ENCODE results near the gene DNAH2. TPM values are rescaled to one million over a fixed set of nuclear protein-coding genes. Genes with fewer than 3 reads are reported as not detected.
"Not testable (repeated sequence)": the region's sequence is repeated elsewhere in the genome, so short reads cannot be mapped to it uniquely, and the experiment has no call there.

The DNAH2 gene
- polyA plus RNA-seq, 4 donors: 0.16 to 0.47 (median 0.34) TPM

DNA sequence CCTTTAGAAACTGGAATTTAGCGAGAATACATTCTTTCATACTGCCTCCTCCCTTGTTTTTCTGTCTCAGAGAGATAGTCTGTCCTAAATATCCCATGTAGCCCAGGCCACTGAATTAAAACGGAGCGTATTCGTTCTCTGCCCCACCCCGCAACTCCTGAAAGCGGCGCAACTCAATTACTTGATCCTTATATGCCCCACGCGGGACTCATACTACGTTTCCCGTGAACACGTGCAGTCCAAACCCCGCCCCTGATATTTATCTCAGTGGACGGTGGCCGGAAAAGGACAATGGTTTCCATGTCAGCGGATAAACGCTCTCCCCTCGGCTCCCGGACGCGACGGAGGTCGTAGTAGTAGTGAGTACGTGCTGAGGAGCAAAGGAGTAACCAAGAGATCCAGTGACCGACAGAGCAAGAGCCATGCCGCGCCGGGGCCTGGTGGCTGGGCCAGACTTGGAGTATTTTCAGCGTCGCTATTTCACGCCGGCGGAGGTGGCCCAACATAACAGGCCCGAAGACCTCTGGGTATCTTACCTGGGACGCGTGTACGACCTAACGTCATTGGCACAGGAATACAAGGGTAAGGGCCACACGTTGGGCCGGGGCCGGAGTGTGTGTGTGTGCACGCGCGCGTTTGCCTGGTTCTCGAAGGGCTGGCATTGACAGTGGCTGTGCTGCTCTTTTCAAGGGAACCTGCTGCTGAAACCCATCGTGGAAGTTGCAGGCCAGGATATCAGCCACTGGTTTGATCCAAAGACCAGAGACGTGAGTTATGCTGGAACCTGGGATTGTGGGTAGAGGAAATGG, 140.4 kb downstream of the DNAH2 start, which contains the start of gene CYB5D1:
TSS of gene CYB5D1 (plus strand) at position 291 of the 809 bp plus-strand sequence. CDS start at position 423, 132 bp downstream.
- peak in 2 of 4 donors; percentile 93 to 98 for DNase-seq (ENCODE audit: low read depth in 4 of 4, low spot score in 2 of 4)

GRCh38 chr17:7858522-7858810, 140.9 kb downstream of the DNAH2 start:
- DNase-seq (ENCODE audit: low read depth in 4 of 4, low spot score in 2 of 4): no peak

DNA sequence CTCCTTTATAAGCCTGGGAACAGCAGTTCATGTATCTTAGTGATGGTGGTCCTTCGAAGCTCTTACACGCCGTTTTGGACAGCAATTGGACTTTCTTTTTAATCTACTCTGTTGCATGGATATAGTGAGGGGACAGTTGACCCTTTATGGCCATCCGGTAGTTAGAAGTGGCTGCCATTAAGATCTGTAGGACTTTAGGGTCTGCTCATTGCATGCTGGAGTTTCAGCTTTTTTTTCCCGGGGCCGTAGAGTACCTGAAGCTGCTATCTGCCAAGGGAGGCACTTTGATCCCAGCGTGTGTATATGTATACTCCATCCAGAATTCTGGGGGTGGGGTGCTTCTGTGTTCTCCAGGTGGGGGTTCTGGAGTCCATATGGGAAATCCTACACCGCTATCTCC, 141.5 kb downstream of the DNAH2 start:
- DNase-seq (ENCODE audit: low read depth in 4 of 4, low spot score in 2 of 4): no peak

DNA sequence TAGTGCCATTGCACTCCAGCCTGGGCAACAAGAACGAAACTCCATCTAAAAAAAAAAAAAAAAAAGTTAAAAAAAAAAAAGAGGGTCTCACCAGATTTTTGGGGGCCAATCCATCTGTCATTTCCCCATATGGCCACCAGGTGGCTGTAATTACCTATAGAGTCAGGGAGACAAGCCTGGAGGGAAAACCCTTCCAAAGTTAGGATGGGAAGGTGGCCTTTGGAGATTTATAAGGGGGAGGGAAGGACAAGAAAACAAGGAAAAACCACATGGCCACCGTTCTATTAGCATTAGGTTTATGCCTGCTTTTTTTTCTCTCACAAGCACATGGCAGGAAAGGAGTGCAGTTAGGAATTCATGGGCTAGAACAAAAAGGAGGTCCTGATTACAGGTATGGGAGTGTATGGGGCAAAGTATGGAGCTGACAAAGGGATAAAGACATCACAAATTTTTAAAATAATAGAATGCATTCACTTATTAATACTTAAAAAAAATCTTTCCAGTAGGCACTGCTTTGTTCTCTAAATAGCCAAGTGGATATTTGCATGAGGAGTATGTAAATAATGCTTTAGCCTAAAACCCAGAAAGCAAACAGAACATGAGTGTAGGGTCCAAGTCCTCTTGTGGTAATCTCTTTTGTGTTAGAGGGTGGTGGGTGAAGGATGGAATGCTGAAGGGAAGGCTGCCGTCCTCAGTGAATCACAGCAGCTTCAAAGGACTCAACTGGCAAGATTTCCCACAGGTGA, 145.3 kb downstream of the DNAH2 start:
- DNase-seq (ENCODE audit: low read depth in 4 of 4, low spot score in 2 of 4): no peak

DNA sequence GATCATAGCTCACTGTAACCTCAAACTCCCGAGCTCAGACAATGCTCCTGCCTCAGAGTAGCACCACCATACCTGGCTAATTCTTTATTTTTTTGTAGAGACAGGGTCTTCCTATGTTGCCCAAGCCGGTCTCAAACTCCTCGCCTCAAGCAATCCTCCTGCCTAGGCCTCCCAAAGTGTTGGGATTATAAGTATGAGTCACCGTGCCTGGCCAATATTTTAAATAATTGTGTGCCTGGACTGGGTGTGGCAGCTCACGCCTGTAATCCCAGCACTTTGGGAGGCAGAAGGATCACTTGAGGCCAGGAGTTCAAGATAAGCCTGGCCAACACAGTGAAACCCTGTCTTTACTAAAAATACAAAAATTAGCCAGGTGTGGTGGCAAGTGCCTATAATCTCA, 146.8 kb downstream of the DNAH2 start:
- not testable (repeated sequence) for DNase-seq (ENCODE audit: low read depth in 4 of 4, low spot score in 2 of 4)

GRCh38 chr17:7864995-7865650, 147.6 kb downstream of the DNAH2 start:
- no peak for DNase-seq (ENCODE audit: low read depth in 4 of 4, low spot score in 2 of 4)

- DNase-seq (ENCODE audit: low read depth in 4 of 4, low spot score in 2 of 4): no peak
Observed at GRCh38 chr17:7867881-7868329, 150.4 kb downstream of the DNAH2 start.

GRCh38 chr17:7873051-7873450, 155.5 kb downstream of the DNAH2 start:
- no peak for DNase-seq (ENCODE audit: low read depth in 4 of 4, low spot score in 2 of 4)

- DNase-seq (ENCODE audit: low read depth in 4 of 4, low spot score in 2 of 4): no peak
Observed at GRCh38 chr17:7875804-7876370, 158.3 kb downstream of the DNAH2 start.

DNA sequence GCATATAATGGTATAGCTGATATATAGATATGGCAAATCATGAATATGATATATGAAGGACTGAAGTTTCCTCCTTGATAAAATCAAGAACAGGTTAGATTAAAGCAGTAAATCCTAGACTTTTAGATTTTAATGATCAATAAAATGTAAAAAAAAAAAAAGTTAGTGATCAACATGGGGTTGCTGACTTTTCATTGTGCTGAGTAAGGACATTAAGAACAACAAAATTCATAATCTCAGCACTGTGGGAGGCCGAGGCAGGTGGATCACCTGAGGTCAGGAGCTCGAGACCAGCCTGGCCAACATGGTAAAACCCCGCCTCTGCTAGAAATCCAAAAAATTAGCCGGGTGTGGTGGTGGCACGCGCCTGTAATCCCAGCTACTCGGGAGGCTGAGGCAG, 160.7 kb downstream of the DNAH2 start:
- DNase-seq (ENCODE audit: low read depth in 4 of 4, low spot score in 2 of 4): no peak

DNA sequence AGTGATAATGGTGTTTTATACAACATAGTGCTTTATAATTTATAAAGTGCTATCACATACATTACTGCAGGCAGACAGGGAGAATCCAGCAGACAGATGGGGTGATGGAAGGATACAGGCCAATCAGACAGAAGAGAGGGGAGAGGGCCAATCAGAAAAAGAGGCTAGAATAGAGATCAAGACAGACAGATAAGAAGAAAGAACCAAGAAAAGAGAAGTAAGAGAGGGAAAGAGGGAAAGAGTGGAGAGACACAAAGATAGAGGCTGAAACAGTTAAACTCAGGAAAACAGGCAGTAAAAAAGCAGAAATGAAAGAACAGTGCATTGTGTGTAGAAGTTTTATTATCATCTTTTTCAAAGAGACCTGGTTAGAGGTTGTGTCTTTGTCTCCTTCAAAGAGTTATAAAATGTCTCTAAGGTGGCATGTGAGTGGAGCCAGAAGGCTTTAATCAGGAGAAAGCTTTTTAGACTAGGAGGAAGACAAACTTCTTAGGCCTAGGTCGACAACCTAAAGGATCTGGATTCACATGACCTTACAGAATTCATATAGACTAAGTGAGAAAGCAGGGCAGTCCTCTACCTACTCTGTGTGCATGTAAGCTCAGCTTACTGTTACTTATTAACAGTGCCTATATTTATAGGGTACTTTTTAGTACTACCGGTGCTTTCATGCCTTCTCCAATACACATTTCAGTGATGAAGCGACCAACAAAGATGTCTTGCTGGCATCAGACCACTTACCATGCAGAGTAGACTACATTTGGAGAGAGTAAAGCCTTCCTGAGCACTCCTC, 162.7 kb downstream of the DNAH2 start:
- DNase-seq (ENCODE audit: low read depth in 4 of 4, low spot score in 2 of 4): no peak

- DNase-seq (ENCODE audit: low read depth in 4 of 4, low spot score in 2 of 4): no peak
Observed at GRCh38 chr17:7881276-7882054, 163.9 kb downstream of the DNAH2 start.

- DNase-seq (ENCODE audit: low read depth in 4 of 4, low spot score in 2 of 4): no peak
Observed at GRCh38 chr17:7882068-7882467, 164.5 kb downstream of the DNAH2 start.

- DNase-seq (ENCODE audit: low read depth in 4 of 4, low spot score in 2 of 4): no peak
Observed at GRCh38 chr17:7882629-7883028, 165.1 kb downstream of the DNAH2 start.

Other genes starting within 250 kb of the DNAH2 start
- gene ZBTB4, start 238.1 kb upstream of the DNAH2 start, polyA plus RNA-seq (ENCODE audit: insufficient read length in 4 of 4): 10 to 100 TPM; 38.6 to 50.6 (median 44.2) TPM
- gene SLC35G6, start 236.3 kb upstream of the DNAH2 start, polyA plus RNA-seq (ENCODE audit: insufficient read length in 4 of 4): under 1 TPM in 2 of 4 donors, not detected in 2; 0.46 to 0.72 TPM
- gene POLR2A, start 233.4 kb upstream of the DNAH2 start, polyA plus RNA-seq (ENCODE audit: insufficient read length in 4 of 4): 100 to 1,000 TPM; 101 to 163 (median 116) TPM
- gene TNFSF12, start 168.7 kb upstream of the DNAH2 start, polyA plus RNA-seq (ENCODE audit: insufficient read length in 4 of 4): 10 to 100 TPM; 21.7 to 32.3 (median 28.3) TPM
- 10 to 100 TPM; 12.8 to 15.9 (median 14.5) TPM for gene TNFSF13, start 159.0 kb upstream of the DNAH2 start, polyA plus RNA-seq (ENCODE audit: insufficient read length in 4 of 4)
- 10 to 100 TPM; 60.8 to 81.3 (median 74.9) TPM for gene SENP3, start 155.8 kb upstream of the DNAH2 start, polyA plus RNA-seq (ENCODE audit: insufficient read length in 4 of 4)
- 10 to 100 TPM; 33.6 to 64.0 (median 57.2) TPM for gene CD68, start 138.1 kb upstream of the DNAH2 start, polyA plus RNA-seq (ENCODE audit: insufficient read length in 4 of 4)
- gene MPDU1, start 133.9 kb upstream of the DNAH2 start, polyA plus RNA-seq (ENCODE audit: insufficient read length in 4 of 4): 100 to 1,000 TPM; 102 to 125 (median 121) TPM
- gene SOX15, start 127.7 kb upstream of the DNAH2 start, polyA plus RNA-seq (ENCODE audit: insufficient read length in 4 of 4): 1 to 10 TPM; 3.0 to 5.6 (median 4.0) TPM
- 10 to 100 TPM; 46.3 to 56.5 (median 52.4) TPM for gene FXR2, start 102.8 kb upstream of the DNAH2 start, polyA plus RNA-seq (ENCODE audit: insufficient read length in 4 of 4)
- gene SAT2, start 89.9 kb upstream of the DNAH2 start, polyA plus RNA-seq (ENCODE audit: insufficient read length in 4 of 4): 100 to 1,000 TPM; 127 to 157 (median 133) TPM
- gene SHBG, start 87.6 kb upstream of the DNAH2 start, polyA plus RNA-seq (ENCODE audit: insufficient read length in 4 of 4): 1 to 10 TPM; 3.0 to 5.1 (median 4.0) TPM
- 10 to 100 TPM; 18.1 to 22.1 (median 21.1) TPM for gene ATP1B2, start 66.8 kb upstream of the DNAH2 start, polyA plus RNA-seq (ENCODE audit: insufficient read length in 4 of 4)
- gene TP53, start 30.3 kb upstream of the DNAH2 start, polyA plus RNA-seq (ENCODE audit: insufficient read length in 4 of 4): 10 to 100 TPM; 63.1 to 78.2 (median 72.6) TPM
- 10 to 100 TPM; 11.1 to 17.6 (median 15.6) TPM for gene WRAP53, start 29.3 kb upstream of the DNAH2 start, polyA plus RNA-seq (ENCODE audit: insufficient read length in 4 of 4)
- 10 to 100 TPM; 22.3 to 25.6 (median 23.7) TPM for gene EFNB3, start 12.5 kb upstream of the DNAH2 start, polyA plus RNA-seq (ENCODE audit: insufficient read length in 4 of 4)
- 10 to 100 TPM; 14.6 to 35.4 (median 26.1) TPM for gene KDM6B, start 116.5 kb downstream of the DNAH2 start, polyA plus RNA-seq (ENCODE audit: insufficient read length in 4 of 4)
- 10 to 100 TPM; 22.1 to 34.0 (median 28.5) TPM for gene TMEM88, start 137.3 kb downstream of the DNAH2 start, polyA plus RNA-seq (ENCODE audit: insufficient read length in 4 of 4)
- 100 to 1,000 TPM in 2 of 4 donors, 10 to 100 TPM in 2; 68.9 to 144 (median 105) TPM for gene NAA38, start 139.8 kb downstream of the DNAH2 start, polyA plus RNA-seq (ENCODE audit: insufficient read length in 4 of 4)
- 10 to 100 TPM; 19.8 to 29.7 (median 25.3) TPM for gene CYB5D1, start 140.3 kb downstream of the DNAH2 start, polyA plus RNA-seq (ENCODE audit: insufficient read length in 4 of 4)
- 100 to 1,000 TPM; 142 to 212 (median 180) TPM for gene CHD3, start 171.0 kb downstream of the DNAH2 start, polyA plus RNA-seq (ENCODE audit: insufficient read length in 4 of 4)
- 1 to 10 TPM; 3.0 to 6.1 (median 5.1) TPM for gene RNF227, start 198.5 kb downstream of the DNAH2 start, polyA plus RNA-seq (ENCODE audit: insufficient read length in 4 of 4)
- 10 to 100 TPM in 2 of 4 donors, 1 to 10 TPM in 2; 7.8 to 16.3 (median 12.5) TPM for gene KCNAB3, start 212.1 kb downstream of the DNAH2 start, polyA plus RNA-seq (ENCODE audit: insufficient read length in 4 of 4)
- gene TRAPPC1, start 214.2 kb downstream of the DNAH2 start, polyA plus RNA-seq (ENCODE audit: insufficient read length in 4 of 4): 100 to 1,000 TPM; 126 to 157 (median 136) TPM
- gene CNTROB, start 214.5 kb downstream of the DNAH2 start, polyA plus RNA-seq (ENCODE audit: insufficient read length in 4 of 4): 10 to 100 TPM; 42.0 to 67.5 (median 57.0) TPM